Activated CD8-positive, alpha-beta memory T cell treated with anti-CD3 and anti-CD28 coated beads, Interleukin-2, amount 50 U/mL, for 1 hour (primary cell): ENCODE data around the gene FBXL19.

Experiments used
- DNase-seq: peaks from one replicate; pipeline ENCODE4 v3.0.0-alpha.2; 2020; ENCODE audit errors: extremely low read depth

Gene FBXL19

GRCh38 chr16:30947541-30947858 is 24.1 kb downstream of the FBXL19 start:
- DNase-seq = no peak

GRCh38 chr16:30947859-30948666 is 24.7 kb downstream of the FBXL19 start:
- DNase-seq = no peak

- no peak for DNase-seq
These were observed 25.6 kb downstream of the FBXL19 start, which contains the start of gene ORAI3 for GRCh38 chr16:30948667-30949649. ORAI3 (plus strand) TSS chr16:30949068; CDS start chr16:30949290, 222 bp downstream.

- no peak for DNase-seq
These were observed 26.5 kb downstream of the FBXL19 start for GRCh38 chr16:30949650-30950515.

GRCh38 chr16:30950516-30951065 is 27.2 kb downstream of the FBXL19 start:
- DNase-seq = no peak

GRCh38 chr16:30951193-30951592 is 27.8 kb downstream of the FBXL19 start:
- DNase-seq = no peak

- no peak for DNase-seq
These were observed 28.4 kb downstream of the FBXL19 start for GRCh38 chr16:30951750-30952149.

- no peak for DNase-seq
These were observed 29.7 kb downstream of the FBXL19 start for GRCh38 chr16:30953111-30953510.

GRCh38 chr16:30953511-30954124 is 30.2 kb downstream of the FBXL19 start:
- no peak for DNase-seq

GRCh38 chr16:30954993-30955392 is 31.6 kb downstream of the FBXL19 start:
- DNase-seq = no peak

- DNase-seq = peak; percentile 81
These were observed 33.5 kb downstream of the FBXL19 start for GRCh38 chr16:30956601-30957455.

GRCh38 chr16:30957456-30958174 is 34.2 kb downstream of the FBXL19 start, which contains the start of gene SETD1A:
SETD1A (plus strand) TSS chr16:30957754; CDS start chr16:30958732, 978 bp downstream.
- DNase-seq = peak; percentile 98

GRCh38 chr16:30958175-30959079 is 35.1 kb downstream of the FBXL19 start:
- DNase-seq = no peak

GRCh38 chr16:30961384-30961783 is 38.0 kb downstream of the FBXL19 start:
- DNase-seq = no peak

- no peak for DNase-seq
These were observed 40.6 kb downstream of the FBXL19 start for GRCh38 chr16:30963925-30964511.

- no peak for DNase-seq
These were observed 41.3 kb downstream of the FBXL19 start for GRCh38 chr16:30964574-30965226.

GRCh38 chr16:30965436-30965835 is 42.1 kb downstream of the FBXL19 start:
- DNase-seq = no peak
